Measurements from ENCODE around the gene ADAMTS16.

The ADAMTS16 gene

DNA sequence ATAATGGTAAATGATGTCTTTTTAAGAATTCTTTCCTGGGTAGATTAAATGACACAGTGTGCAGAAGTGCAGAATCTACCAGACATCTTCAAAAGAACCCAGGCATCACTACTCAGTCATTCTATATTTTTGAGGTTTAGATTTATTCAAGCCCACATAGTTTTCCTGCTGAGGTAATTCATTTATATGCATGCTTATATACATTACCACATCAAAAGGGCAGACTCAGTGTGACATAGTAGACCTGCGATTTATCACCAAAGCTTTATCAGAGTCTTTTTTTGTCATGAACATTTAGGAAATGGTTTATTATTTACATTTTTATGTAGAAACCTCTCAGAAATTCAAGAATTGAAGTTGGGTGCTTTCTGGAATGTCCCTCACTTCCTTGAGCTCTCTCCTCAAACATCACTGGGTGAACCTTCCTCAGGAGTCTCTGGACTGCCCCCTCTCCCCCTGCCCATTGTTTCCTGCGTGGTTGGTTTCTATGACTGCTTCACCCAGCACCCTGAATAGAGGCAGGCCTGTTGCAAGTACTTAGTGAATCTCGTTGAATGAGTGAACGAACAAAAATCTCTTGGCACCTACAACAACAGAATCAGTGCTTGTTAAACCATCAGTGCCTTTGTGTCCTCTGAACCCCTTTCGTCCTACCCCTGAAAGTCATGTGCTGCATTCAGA lies 42.5 kb downstream of the ADAMTS16 start:
- TF ChIP-seq CTCF (IDR thresholded peaks at IDR 0.05; ENCODE audit: low read depth, low read length, missing control alignments): no peak
- H3K27ac ChIP-seq: no peak overlapping the region
- in situ Hi-C loops (cut with HindIII; ENCODE audit: low pct_ligation_motif_present, low sequenced_read_pairs): no loop called here
- no peaks in the 10 kb centered on the region for H3K27me3 ChIP-seq (replicated peaks)
- DNase-seq: no peak
- H3K4me3 ChIP-seq (ENCODE audit: low read depth, low read length): no peak overlapping the region
- H3K36me3 ChIP-seq (replicated peaks): no peaks in the 10 kb centered on the region

- DNase-seq: no peak
- H3K36me3 ChIP-seq (replicated peaks): no peaks in the 10 kb centered on the region
- H3K4me3 ChIP-seq (ENCODE audit: low read depth, low read length): no peak overlapping the region
- in situ Hi-C loops (cut with HindIII; ENCODE audit: low pct_ligation_motif_present, low sequenced_read_pairs): no loop called here
- TF ChIP-seq CTCF (IDR thresholded peaks at IDR 0.05; ENCODE audit: low read depth, low read length, missing control alignments): no peak
- H3K27me3 ChIP-seq (replicated peaks): no peaks in the 10 kb centered on the region
- no peak overlapping the region for H3K27ac ChIP-seq
Measured at GRCh38 chr5:5183189-5183699, 43.1 kb downstream of the ADAMTS16 start.

GRCh38 chr5:5183933-5184332 lies 43.8 kb downstream of the ADAMTS16 start:
- no peaks in the 10 kb centered on the region for H3K27me3 ChIP-seq (replicated peaks)
- no peak overlapping the region for H3K27ac ChIP-seq
- no peak for TF ChIP-seq CTCF (IDR thresholded peaks at IDR 0.05; ENCODE audit: low read depth, low read length, missing control alignments)
- DNase-seq: no peak
- no peaks in the 10 kb centered on the region for H3K36me3 ChIP-seq (replicated peaks)
- no peak overlapping the region for H3K4me3 ChIP-seq (ENCODE audit: low read depth, low read length)
- in situ Hi-C loops (cut with HindIII; ENCODE audit: low pct_ligation_motif_present, low sequenced_read_pairs): no loop called here

- H3K27ac ChIP-seq: no peak overlapping the region
- H3K27me3 ChIP-seq (replicated peaks): no peaks in the 10 kb centered on the region
- no peak overlapping the region for H3K4me3 ChIP-seq (ENCODE audit: low read depth, low read length)
- no peak for DNase-seq
- H3K36me3 ChIP-seq (replicated peaks): no peaks in the 10 kb centered on the region
- no peak for TF ChIP-seq CTCF (IDR thresholded peaks at IDR 0.05; ENCODE audit: low read depth, low read length, missing control alignments)
- in situ Hi-C loops (cut with HindIII; ENCODE audit: low pct_ligation_motif_present, low sequenced_read_pairs): no loop called here
Measured at GRCh38 chr5:5188376-5189050, 48.4 kb downstream of the ADAMTS16 start.

- no peak for DNase-seq
- H3K27me3 ChIP-seq (replicated peaks): no peaks in the 10 kb centered on the region
- TF ChIP-seq CTCF (IDR thresholded peaks at IDR 0.05; ENCODE audit: low read depth, low read length, missing control alignments): no peak
- H3K36me3 ChIP-seq (replicated peaks): no peaks in the 10 kb centered on the region
- no peak overlapping the region for H3K27ac ChIP-seq
- in situ Hi-C loops (cut with HindIII; ENCODE audit: low pct_ligation_motif_present, low sequenced_read_pairs): no loop called here
- H3K4me3 ChIP-seq (ENCODE audit: low read depth, low read length): no peak overlapping the region
Measured at GRCh38 chr5:5189051-5189430, 48.9 kb downstream of the ADAMTS16 start.
